GM21528 (cell line): ENCODE results near the gene TUBA3D.
"Not testable (repeated sequence)": the region's sequence is repeated elsewhere in the genome, so short reads cannot be mapped to it uniquely, and the experiment has no call there.

Source experiments
- ATAC-seq: cut with Tn5 transposase; IDR thresholded peaks from one replicate; pipeline ENCODE4 v1.9.1; 2021; ENCODE audit warnings: mild to moderate bottlenecking, moderate library complexity; ENCODE audit not compliant: unreplicated experiment, low FRiP score

Gene TUBA3D

GRCh38 chr2:131530626-131531344, 54.9 kb downstream of the TUBA3D start:
- not testable (repeated sequence) for ATAC-seq

DNA sequence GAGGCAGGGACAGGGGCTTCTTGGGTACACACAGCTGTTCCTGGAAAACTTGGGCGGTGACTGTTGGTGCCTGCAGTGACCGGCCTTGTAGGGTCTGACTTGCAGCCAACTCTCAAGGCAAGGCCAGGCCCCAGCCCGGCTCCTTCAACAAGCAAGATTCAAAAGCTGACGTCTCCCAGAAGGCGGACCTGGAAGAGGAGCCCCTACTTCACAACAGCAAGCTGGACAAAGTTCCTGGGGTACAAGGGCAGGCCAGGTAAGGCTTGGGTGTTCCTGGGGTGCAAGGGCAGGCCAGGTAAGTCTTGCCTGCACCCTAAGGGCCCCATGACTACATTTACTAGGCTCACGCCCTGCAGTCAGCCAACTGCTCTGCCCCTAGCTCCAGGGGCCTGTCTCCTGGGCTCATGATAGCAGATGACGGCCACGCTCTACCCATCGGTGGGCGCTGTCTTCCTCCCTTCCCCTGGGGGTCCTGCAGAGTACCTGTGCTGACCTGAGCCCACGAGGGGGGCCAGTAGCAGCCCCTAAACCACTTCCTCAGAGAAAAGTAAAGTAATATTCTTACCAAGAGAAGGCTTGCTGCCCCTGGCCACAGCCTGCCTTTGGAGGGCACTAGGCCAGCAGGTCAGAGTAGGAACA, 55.7 kb downstream of the TUBA3D start:
- ATAC-seq, result not testable (repeated sequence)
